ENCODE measurements around the gene EZR. TPM values are rescaled to one million over a fixed set of nuclear protein-coding genes. Genes with fewer than 3 reads are reported as not detected.

Gene EZR
- total RNA-seq, 1 donor, result 89.4 TPM

DNA sequence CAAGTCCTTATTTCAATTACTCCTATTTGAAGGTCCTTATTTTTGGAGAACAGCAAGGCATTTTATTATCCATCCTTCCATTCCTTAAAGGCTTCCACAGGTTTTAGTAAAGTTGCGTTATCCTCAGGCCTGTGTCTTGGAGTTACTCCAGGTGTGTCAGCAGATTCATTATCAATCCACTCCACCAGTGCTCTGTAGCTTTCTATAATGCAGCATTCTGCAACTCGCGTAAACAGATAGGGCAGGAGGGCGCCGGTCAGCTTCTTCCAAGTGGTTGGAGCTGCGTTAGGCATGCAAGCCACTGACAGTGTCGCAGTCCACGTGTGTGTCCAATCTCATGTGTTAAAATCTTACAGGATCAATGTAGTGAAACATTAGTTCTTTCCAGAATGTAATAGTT is 93.5 kb downstream of the EZR start:
- Histone ChIP-seq H4K20me1 (ENCODE audit: insufficient read depth, low read length) (peaks cover 3% of the 10 kb centered on the region), H3K27ac (ENCODE audit: low read depth, low read length) (no peak overlapping the region), H2AFZ (ENCODE audit: low read length) (no peak overlapping the region), H3K79me2 (ENCODE audit: insufficient read depth, low read length) (no peaks in the 10 kb centered on the region), H3K27me3 (ENCODE audit: insufficient read depth, low read length) (no peaks in the 10 kb centered on the region), H3K4me2 (ENCODE audit: insufficient read depth, low read length) (no peak overlapping the region), H3K4me3 (ENCODE audit: insufficient read depth, low read length) (no peak overlapping the region), H3K9me3 (ENCODE audit: low read depth, low read length) (no peaks in the 10 kb centered on the region), H3K36me3 (ENCODE audit: insufficient read depth, low read length) (peaks cover 6% of the 10 kb centered on the region), H3K4me1 (ENCODE audit: insufficient read depth, low read length) (peaks cover 4% of the 10 kb centered on the region)
- TF ChIP-seq, protein P1, sequence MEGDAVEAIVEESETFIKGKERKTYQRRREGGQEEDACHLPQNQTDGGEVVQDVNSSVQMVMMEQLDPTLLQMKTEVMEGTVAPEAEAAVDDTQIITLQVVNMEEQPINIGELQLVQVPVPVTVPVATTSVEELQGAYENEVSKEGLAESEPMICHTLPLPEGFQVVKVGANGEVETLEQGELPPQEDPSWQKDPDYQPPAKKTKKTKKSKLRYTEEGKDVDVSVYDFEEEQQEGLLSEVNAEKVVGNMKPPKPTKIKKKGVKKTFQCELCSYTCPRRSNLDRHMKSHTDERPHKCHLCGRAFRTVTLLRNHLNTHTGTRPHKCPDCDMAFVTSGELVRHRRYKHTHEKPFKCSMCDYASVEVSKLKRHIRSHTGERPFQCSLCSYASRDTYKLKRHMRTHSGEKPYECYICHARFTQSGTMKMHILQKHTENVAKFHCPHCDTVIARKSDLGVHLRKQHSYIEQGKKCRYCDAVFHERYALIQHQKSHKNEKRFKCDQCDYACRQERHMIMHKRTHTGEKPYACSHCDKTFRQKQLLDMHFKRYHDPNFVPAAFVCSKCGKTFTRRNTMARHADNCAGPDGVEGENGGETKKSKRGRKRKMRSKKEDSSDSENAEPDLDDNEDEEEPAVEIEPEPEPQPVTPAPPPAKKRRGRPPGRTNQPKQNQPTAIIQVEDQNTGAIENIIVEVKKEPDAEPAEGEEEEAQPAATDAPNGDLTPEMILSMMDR (IDR thresholded peaks at IDR 0.05; ENCODE audit: extremely low read depth, low read depth, low read length), result no peak
- DNase-seq (ENCODE audit: insufficient read length, low spot score, missing footprints), result no peak

DNA sequence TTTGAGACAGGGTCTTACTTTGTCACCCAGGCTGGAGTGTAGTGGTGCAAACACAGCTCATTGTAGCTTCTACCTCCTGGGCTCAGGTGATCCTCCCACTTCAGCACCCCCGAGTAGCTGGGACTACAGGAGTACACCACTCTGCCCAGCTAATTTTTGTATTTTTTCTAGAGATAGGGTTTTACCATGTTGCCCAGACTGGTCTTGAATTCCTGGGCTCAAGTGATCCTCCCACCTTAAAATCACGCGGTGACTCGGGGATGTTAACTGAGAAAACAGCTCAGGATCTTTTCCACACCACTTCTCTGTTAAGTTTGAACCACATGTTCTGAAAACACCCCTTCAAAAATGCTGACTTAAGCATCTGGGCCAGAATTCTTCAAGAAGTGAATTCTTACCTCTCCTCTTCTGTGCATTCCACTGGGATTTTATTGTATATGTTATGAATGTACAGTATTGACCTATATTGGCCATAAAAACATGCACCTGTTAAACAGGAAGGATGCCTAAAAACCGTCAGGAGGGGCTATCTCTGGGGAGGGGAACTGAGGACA is 96.9 kb downstream of the EZR start:
- TF ChIP-seq, protein P1 (IDR thresholded peaks at IDR 0.05; ENCODE audit: extremely low read depth, low read depth, low read length), result no peak
- no peak for DNase-seq (ENCODE audit: insufficient read length, low spot score, missing footprints)
- no peak overlapping the region for H3K4me3 ChIP-seq (ENCODE audit: insufficient read depth, low read length)
- no peak overlapping the region for H3K4me2 ChIP-seq (ENCODE audit: insufficient read depth, low read length)
- H2AFZ ChIP-seq (ENCODE audit: low read length), result no peak overlapping the region
- H3K36me3 ChIP-seq (ENCODE audit: insufficient read depth, low read length), result peaks cover 6% of the 10 kb centered on the region
- H4K20me1 ChIP-seq (ENCODE audit: insufficient read depth, low read length), result peaks cover 3% of the 10 kb centered on the region
- H3K27me3 ChIP-seq (ENCODE audit: insufficient read depth, low read length), result no peaks in the 10 kb centered on the region
- no peaks in the 10 kb centered on the region for H3K9me3 ChIP-seq (ENCODE audit: low read depth, low read length)
- H3K4me1 ChIP-seq (ENCODE audit: insufficient read depth, low read length), result peaks cover 12% of the 10 kb centered on the region
- no peaks in the 10 kb centered on the region for H3K79me2 ChIP-seq (ENCODE audit: insufficient read depth, low read length)
- no peak overlapping the region for H3K27ac ChIP-seq (ENCODE audit: low read depth, low read length)

DNA sequence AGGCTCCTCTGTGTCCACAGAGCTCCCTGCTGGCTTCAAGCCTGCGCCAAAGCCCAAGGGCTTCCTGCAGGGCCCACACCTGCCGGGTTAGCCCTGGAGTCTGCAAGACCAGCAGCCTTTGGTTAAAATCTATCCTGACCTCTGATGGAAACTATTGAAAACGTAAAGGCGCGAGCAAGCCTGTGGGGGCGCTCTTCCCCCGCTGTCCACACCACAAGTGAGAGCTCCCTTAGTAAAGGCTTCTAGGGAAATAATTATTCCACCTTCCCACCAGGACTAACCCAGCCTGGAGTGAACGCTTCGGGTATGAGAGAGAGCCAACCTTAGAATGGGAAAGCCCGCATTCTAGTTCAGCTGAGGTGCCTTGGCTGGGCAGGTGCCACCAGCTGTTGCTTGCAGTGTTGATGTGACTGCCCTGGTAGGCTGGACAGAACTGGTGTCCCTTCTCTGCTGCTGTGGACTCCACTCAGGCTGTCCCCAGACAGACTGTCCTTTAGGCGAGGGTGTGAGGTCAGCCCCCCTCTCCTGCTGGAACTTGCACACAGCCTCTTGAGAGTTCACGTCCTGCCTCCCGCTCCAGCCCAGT is 100.6 kb downstream of the EZR start:
- H3K9me3 ChIP-seq (ENCODE audit: low read depth, low read length), result no peaks in the 10 kb centered on the region
- H3K36me3 ChIP-seq (ENCODE audit: insufficient read depth, low read length), result no peaks in the 10 kb centered on the region
- no peaks in the 10 kb centered on the region for H3K27me3 ChIP-seq (ENCODE audit: insufficient read depth, low read length)
- no peak overlapping the region for H3K27ac ChIP-seq (ENCODE audit: low read depth, low read length)
- peaks cover 12% of the 10 kb centered on the region for H3K4me1 ChIP-seq (ENCODE audit: insufficient read depth, low read length)
- no peaks in the 10 kb centered on the region for H3K79me2 ChIP-seq (ENCODE audit: insufficient read depth, low read length)
- H4K20me1 ChIP-seq (ENCODE audit: insufficient read depth, low read length), result no peaks in the 10 kb centered on the region
- TF ChIP-seq, protein P1 (IDR thresholded peaks at IDR 0.05; ENCODE audit: extremely low read depth, low read depth, low read length), result peak; percentile 69
- H2AFZ ChIP-seq (ENCODE audit: low read length), result no peak overlapping the region
- DNase-seq (ENCODE audit: insufficient read length, low spot score, missing footprints), result peak; percentile 68
- H3K4me3 ChIP-seq (ENCODE audit: insufficient read depth, low read length), result no peak overlapping the region
- H3K4me2 ChIP-seq (ENCODE audit: insufficient read depth, low read length), result no peak overlapping the region

DNA sequence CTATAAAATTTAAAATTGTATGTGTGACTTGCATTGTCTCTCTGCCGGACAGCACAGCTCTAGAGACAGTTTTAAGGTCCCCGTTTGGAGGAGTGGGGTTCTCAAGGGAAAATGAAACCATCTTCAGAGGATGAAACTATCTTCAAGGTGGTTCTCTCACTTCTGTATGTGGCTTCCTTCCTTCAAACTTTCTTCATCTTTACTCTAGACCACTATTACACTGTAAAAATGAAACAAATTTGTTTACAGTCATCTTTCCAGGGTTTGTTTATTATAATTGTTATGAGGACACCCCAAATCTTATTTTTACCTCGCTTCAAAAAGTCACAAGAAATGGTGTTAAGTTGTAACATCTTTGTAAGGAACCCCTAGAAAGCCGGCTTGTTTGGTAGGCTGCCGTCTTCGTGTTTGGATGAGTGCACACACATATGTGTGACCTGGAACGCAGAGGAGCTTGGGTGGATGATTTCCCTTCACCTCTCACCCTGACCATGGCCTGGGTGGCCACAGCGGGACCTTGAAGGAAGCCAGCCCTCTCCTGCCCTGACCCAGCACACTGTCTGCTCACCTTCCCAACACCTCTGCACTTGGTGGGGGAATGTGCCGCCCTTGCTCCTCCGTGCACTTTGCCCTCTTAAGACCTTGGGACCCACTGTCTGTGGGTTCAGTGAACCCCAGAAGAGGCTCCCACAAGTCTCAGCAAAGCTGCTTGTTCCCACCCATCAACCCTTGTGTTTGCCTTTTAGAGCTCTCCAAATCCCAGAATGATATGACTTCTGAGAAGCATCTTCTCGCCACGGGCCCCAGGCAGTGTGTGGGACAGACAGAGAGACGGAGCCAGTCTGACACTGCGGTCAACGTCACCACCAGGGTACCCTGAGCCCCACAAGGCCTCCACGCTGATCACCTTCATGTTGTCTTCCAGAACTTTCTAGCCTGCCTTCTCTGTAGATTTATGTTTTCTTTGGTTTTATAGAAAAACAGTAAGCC is 101.5 kb downstream of the EZR start:
- Histone ChIP-seq H2AFZ (ENCODE audit: low read length) (no peak overlapping the region), H3K27ac (ENCODE audit: low read depth, low read length) (no peak overlapping the region)
- TF ChIP-seq, protein P1 (IDR thresholded peaks at IDR 0.05; ENCODE audit: extremely low read depth, low read depth, low read length), result no peak

More for the DNA sequence above, 101.5 kb downstream of the EZR start:
- Histone ChIP-seq H3K9me3 (ENCODE audit: low read depth, low read length) (no peaks in the 10 kb centered on the region), H4K20me1 (ENCODE audit: insufficient read depth, low read length) (no peaks in the 10 kb centered on the region), H3K27me3 (ENCODE audit: insufficient read depth, low read length) (no peaks in the 10 kb centered on the region), H3K79me2 (ENCODE audit: insufficient read depth, low read length) (no peaks in the 10 kb centered on the region), H3K4me1 (ENCODE audit: insufficient read depth, low read length) (peaks cover 12% of the 10 kb centered on the region), H3K4me3 (ENCODE audit: insufficient read depth, low read length) (no peak overlapping the region), H3K4me2 (ENCODE audit: insufficient read depth, low read length) (no peak overlapping the region), H3K36me3 (ENCODE audit: insufficient read depth, low read length) (no peaks in the 10 kb centered on the region)
- DNase-seq (ENCODE audit: insufficient read length, low spot score, missing footprints), result peak; percentile 8
